ENCODE results near the gene GET3. TPM values are rescaled to one million over a fixed set of nuclear protein-coding genes. Genes with fewer than 3 reads are reported as not detected.

Gene GET3
- total and polyA plus RNA-seq, 2 of the 4 experiments (the other 2 are of a cell fraction) = 129 to 152 TPM

- TF ChIP-seq CEBPB (IDR thresholded peaks at IDR 0.05; ENCODE audit: low read depth, low read length) = no peak
Observed at GRCh38 chr19:12745166-12745897, 8.0 kb downstream of the GET3 start (continued).

GRCh38 chr19:12748489-12748888 is 11.2 kb downstream of the GET3 start:
- dilution Hi-C loops (cut with HindIII; ENCODE audit: low sequenced_read_pairs, unreplicated experiment) = no loop called here
- Histone ChIP-seq H3K9me3 (ENCODE audit: control insufficient read depth, insufficient read depth, low read length) (peaks cover 5% of the 10 kb centered on the region; the same call in 1 of the 2 replicates), H3K18ac (ENCODE audit: low read depth, low read length) (no peak overlapping the region), H4K5ac (ENCODE audit: low read depth, low read length) (no peak overlapping the region), H3K9ac (ENCODE audit: low read depth, low read length) (no peak overlapping the region), H3K4me1 (ENCODE audit: control insufficient read depth, insufficient read depth, low read length) (peaks cover 3% of the 10 kb centered on the region; the same call in 1 of the 2 replicates), H3K27ac (ENCODE audit: insufficient read depth, low read length) (no peak overlapping the region), H2AFZ (replicated peaks; ENCODE audit: low read length, poor library complexity) (no peak overlapping the region), H3K4me3 (ENCODE audit: insufficient read depth, low read depth, low read length) (no peak overlapping the region), H3K56ac (ENCODE audit: extremely low read depth, insufficient read depth, low read length) (no peak overlapping the region), H2AK5ac (ENCODE audit: low read depth, low read length) (no peak overlapping the region), H2BK20ac (ENCODE audit: low read depth, low read length) (no peak overlapping the region), H3K14ac (replicated peaks; ENCODE audit: low read depth, low read length) (no peak overlapping the region), H3K36me3 (ENCODE audit: control insufficient read depth, insufficient read depth, low read length) (peaks cover 29% of the 10 kb centered on the region), H3K23ac (ENCODE audit: low read depth, low read length) (no peak overlapping the region), H3K79me1 (ENCODE audit: low read depth in 1 of 2, low read length in 2 of 2) (peaks cover 0 to 5% of the 10 kb centered on the region in 2 experiments; a peak in 1 of 4 replicates), H2BK120ac (ENCODE audit: low read depth, low read length) (no peak overlapping the region), H4K20me1 (ENCODE audit: insufficient read depth, low read length) (no peaks in the 10 kb centered on the region), H2AK9ac (replicated peaks; ENCODE audit: low read depth, low read length, poor library complexity) (no peak overlapping the region), H4K8ac (ENCODE audit: low read depth in 2 of 2, low read length in 2 of 2) (no peak overlapping the region), H2BK5ac (ENCODE audit: low read depth, low read length, poor library complexity, severe bottlenecking) (no peak overlapping the region), H3K27me3 (ENCODE audit: control insufficient read depth, insufficient read depth, low read length) (peaks cover 24% of the 10 kb centered on the region), H4K91ac (ENCODE audit: insufficient read depth, low read depth, low read length) (no peak overlapping the region), H3K4ac (ENCODE audit: low read depth, low read length) (no peak overlapping the region), H3K4me2 (ENCODE audit: low read depth, low read length) (no peak overlapping the region), H3K9me1 (ENCODE audit: insufficient read depth, low read length) (no peaks in the 10 kb centered on the region), H2BK15ac (ENCODE audit: low read depth, low read length) (no peak overlapping the region)
- in situ Hi-C loops (cut with MboI; ENCODE audit: low sequenced_read_pairs) = no loop called here
- WGBS, 2 experiments (ENCODE audit: extremely low coverage in 2 of 2, insufficient read length in 1 of 2) = no CpG with 5 or more reads among the region's 6 CpGs
- ChIA-PET POLR2A (ENCODE audit: unreplicated experiment) (no interaction called here), CTCF (no interaction called here)
- ATAC-seq (ENCODE audit: low read depth) (no peak), DNase-seq (no peak)
- BruUV-seq (replicated peaks) = no TSS peak
- intact Hi-C loops (cut with micrococcal nuclease) = no loop called here
- TF ChIP-seq ELK1 (IDR thresholded peaks at IDR 0.05; ENCODE audit: borderline replicate concordance, low read depth, low read length) = no peak
- TF ChIP-seq MAFK (IDR thresholded peaks at IDR 0.05; ENCODE audit: low read depth, low read length) = no peak
- no peak for TF ChIP-seq BHLHE40 (IDR thresholded peaks at IDR 0.05; ENCODE audit: low read depth, low read length)
- TF ChIP-seq RCOR1 (IDR thresholded peaks at IDR 0.05; ENCODE audit: insufficient replicate concordance, low read length) = no peak
- TF ChIP-seq USF2 (IDR thresholded peaks at IDR 0.05; ENCODE audit: low read depth, low read length) = no peak
- no peak for TF ChIP-seq NFE2L2 (IDR thresholded peaks at IDR 0.05; ENCODE audit: low read depth, low read length)
- no peak for TF ChIP-seq CHD1 (IDR thresholded peaks at IDR 0.05; ENCODE audit: low read depth, low read length)
- no peak for TF ChIP-seq MAZ (IDR thresholded peaks at IDR 0.05; ENCODE audit: borderline replicate concordance, low read depth, low read length)
- TF ChIP-seq FOS (IDR thresholded peaks at IDR 0.05; ENCODE audit: low read depth, low read length) = no peak
- TF ChIP-seq RFX5 (IDR thresholded peaks at IDR 0.05; ENCODE audit: low read depth, low read length) = no peak
- no peak for TF ChIP-seq SMC3 (IDR thresholded peaks at IDR 0.05; ENCODE audit: low read depth, low read length)
- no peak for TF ChIP-seq CEBPB (IDR thresholded peaks at IDR 0.05; ENCODE audit: low read depth, low read length)
- TF ChIP-seq CTCF (conservative IDR thresholded peaks at IDR 0.05; ENCODE audit: low read depth, low read length) = no peak
